DMS53 treated with DMSO at 0.1 percent for 48 hours (cell line): ENCODE data around the gene KLC1.
"Not testable (repeated sequence)": the region's sequence is repeated elsewhere in the genome, so short reads cannot be mapped to it uniquely, and the experiment has no call there.

Experiments used
- DNase-seq: peaks from one replicate; lab custom pipeline; 2025; ENCODE audit not compliant: unreplicated experiment; lab: John Stamatoyannopoulos, UW

The KLC1 gene

DNA sequence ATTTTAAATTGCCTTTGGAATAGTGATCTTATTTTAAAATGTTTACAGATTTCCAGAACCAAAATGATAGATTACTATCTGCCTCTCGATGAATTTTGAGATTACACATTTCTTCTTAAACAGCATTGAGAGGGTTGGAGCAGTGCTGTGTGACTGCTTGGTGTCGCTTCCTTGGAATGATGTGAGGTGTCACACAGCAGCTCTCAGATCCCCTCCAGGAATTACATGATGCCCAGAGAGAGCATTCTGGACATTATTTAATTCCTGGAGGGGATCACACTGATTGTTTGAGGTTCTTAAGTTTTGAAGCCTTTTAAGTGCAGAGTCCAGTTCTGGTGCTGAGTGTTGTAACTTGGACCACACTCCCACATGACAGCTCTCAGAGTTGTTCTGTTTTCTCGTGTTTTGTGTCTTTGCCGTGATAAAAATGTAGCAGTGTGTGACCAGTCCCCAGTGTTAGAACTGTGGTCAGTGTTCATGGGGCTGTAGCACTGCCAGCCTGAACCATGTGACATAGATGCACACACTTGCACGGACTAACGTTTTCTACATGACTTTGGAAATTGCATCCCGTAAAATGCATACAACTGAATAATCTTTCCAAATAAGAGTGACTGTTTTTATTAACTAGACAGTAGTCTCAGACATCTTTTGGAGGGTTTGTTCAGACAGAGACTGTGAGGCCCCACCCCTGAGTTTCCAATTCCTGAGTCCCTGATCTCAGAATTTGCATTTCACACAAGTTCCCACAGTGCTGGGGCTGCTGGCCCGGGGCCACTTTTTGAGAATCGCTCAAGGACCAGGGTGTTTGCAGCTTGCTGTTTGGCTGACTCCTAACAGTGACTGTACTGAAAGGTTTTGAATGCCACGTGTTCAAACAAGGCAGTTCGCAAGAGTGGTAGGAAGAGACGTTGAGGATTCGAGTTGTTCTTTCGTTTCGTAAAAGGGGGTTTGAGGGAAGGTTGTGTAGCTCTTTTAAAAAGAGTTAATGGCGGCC is 60.2 kb downstream of the KLC1 start:
- no peak for DNase-seq

DNA sequence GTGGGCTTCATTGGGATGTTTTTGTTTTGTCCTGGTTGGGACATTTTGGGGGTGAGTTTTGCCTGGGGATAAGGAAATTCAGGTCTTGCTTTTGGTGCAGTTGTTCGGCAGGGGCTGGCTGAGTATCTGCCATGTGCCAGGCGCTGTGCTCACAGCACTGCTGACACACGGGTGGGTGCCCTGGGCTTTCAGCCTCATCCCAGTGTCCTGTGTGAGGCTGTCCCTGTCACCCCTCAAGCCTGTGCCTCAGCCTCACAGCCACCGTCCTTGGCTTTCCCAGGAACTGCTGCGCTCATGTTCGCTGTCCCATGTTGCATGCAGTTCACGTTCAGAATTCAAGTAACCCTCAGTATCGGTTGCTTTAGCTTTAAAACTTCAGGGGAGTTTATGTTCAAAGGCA is 61.3 kb downstream of the KLC1 start:
- DNase-seq: no peak

DNA sequence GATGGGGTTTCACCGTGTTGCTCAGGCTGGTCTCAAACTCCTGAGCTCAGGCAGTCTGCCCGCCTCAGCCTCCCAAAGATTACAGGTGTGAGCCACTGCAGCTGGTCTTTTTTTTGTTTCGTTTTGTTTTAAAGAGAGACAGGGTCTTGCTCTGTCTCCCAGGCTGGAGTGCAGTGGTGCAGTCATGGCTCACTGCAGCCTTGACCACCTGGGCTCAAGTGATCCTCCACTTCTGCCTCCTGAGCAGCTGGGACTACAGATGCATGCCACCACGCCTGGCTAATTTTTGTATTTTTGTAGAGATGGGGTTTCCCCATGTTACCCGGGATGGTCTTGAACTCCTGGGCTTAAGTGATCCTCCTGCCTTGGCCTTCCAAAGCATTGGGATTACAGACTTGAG is 62.6 kb downstream of the KLC1 start:
- not testable (repeated sequence) for DNase-seq

DNA sequence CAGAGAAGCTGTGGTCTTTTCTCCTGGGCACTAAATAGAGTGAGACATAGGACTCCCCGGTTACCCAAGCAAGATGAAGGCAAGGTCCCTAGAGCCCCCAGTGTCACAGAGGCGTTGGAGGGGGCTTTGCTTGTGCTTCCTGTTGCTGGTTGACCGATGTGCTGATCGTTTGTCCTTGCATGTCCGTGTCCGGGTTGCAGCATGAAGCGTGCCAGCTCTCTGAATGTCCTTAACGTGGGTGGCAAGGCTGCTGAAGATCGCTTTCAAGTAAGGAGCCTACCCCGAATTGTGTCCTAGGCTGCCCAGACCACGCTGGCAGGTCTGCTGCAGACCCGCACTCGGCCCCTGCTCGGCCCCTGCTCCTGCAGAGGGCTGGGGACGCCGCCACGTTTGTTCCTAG is 63.1 kb downstream of the KLC1 start:
- no peak for DNase-seq

DNA sequence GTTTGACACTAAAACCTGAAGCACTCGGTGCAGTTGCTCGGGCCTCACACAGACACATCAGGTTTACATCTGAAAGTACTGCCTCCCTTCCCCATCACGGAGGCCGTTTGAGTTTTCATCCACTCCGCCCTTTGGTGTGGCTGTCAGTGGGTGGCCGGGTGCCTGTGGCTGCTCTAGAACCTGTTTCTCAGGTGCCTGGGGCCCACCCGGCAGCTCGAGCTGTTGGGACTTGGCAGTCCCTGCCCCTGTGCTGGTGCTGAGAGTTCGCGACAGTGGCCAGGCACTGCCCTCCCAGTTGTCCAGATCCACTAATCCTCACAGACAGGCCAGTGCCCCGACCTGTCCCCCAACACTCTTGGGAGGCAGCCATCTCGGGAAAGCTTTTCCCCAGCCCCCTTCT is 63.9 kb downstream of the KLC1 start:
- no peak for DNase-seq

DNA sequence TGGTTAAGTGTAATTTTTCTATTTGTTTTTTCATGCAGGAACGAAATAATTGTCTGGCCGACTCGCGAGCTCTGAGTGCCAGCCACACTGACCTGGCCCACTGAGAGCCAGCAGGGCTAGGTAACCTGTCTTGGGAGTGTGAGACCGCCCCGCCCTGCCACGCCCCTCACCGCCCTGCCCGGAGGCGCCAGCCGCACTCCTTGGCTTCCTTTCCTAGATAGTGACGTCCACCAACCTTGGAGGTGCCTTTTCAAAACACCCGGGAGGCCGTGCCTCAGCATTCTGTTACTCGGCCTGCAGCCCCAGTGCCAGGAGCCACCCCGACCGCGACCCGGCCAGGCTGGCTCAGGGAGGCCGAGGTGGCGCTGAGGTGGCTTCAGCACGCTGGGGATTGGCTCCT is 64.5 kb downstream of the KLC1 start:
- no peak for DNase-seq

DNA sequence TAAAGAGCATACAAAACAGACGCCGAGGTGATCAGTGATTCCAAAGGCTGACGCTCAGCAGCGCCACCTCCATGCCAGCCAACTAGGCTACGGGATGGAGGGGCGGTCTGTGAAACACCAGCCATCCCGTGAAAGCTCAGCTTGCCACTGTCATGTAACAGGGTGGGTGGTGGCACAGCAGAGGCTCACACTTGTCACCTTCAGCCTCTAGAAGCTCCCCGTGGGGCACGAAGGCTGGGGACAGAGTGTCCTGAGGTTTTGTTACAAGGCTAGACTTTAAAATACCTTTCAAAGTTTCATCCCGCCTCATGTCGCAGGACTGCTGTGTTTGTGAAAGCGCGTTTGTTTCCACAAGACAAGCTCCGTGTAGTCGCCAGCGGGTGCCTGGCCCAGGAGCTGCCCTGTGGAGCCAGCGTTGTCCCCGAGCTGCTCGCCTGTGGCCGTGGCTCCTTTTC is 65.6 kb downstream of the KLC1 start:
- no peak for DNase-seq

DNA sequence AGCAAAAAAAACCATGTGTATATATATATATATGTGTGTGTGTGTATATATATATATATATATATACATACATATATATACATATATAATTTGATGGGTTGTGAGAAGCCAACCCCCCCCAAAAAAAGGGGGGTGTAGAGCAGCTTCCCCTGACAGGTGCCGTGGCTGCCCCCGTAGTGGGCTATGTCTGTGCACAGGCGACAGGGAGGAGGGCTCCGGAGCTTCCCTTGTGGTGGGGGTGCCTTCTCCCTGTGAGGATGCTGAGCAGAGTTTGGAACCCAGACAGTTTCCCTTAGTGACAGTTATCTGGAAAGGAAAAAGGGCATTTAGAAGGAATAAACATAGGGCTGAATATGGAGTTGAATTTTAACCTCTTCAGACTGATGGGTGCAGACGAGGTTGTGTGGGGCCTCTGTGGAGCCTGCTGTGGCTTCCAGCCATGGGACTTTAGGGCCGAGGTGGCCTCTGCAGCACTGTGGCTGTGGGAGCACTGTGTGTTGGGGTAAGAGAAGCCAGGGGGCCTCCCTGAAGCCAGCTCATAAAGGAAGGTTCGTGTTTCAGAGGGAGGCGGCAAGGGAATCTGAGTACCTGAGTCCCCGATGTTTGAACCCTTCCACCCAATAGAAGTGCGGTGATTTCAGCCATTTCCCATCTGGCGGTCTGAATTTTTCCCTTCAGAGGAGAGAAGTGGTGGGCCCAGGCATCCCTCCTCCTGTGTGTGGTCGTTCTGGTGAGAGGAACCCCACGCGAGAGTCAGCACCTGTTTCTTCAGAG is 66.5 kb downstream of the KLC1 start:
- DNase-seq: no peak

DNA sequence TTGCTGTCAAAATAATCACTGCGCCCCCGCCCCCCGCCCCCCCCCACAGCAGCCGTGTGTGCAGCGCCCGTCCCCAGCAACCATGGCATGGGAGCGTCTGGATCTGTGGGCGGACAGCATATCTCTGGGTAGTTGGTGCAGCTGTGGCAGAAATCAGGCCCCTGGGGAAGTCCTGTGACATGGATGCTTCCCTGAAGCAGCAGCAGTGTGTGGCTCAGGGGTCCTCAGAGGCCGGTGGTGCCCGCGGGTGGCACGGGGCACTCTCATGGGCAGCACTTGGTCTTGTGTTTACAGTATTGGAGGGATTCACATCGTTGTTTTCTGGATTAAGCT is 67.0 kb downstream of the KLC1 start:
- DNase-seq: no peak

DNA sequence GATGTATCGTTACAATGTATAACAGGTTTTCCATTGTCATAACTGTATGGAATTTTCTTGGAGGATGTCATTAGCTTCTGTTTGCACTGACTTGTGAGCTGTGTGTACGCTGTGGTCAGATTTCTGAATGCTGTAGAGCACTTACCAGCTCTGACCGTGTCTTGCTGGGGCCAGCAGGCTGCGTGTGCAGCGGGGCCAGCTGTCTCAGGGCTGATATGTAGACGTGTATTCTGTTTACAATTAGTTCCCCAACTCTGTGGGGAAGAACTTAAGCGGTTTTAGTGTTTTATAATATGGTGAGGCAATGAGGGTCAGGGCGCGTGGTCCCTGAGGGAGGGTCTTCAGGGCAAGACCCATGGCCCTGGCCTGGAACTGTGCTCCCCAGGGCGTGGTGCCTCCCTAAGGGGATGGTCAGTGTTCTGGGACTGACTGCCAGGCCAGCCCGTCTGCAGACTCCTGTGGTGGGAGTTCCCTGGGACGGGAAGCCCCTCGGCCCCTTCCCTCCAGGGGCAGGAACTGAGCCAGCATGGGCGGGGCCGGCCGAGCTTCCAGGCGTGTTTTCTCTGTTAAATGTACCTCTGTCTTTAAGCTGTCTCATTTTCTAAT is 67.6 kb downstream of the KLC1 start:
- DNase-seq: no peak

DNA sequence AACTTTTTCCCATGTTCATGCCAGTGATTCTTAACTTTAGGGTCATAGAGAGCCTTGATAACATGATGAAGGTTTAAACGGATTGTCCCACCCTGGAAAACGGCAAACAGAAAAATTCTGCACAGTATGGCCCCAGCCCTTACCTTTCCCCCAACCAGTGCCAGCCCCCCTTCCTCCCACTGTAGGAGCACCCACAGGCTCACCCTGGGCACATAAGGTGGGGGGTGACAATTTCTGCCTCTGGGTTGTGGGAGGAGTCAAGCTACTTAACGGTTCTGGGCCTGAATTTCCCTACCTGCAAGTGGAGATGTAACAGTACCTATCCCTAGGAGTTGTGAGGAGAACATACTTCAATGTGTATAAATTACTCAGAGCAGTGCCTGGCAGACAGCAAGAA is 68.2 kb downstream of the KLC1 start:
- no peak for DNase-seq

DNA sequence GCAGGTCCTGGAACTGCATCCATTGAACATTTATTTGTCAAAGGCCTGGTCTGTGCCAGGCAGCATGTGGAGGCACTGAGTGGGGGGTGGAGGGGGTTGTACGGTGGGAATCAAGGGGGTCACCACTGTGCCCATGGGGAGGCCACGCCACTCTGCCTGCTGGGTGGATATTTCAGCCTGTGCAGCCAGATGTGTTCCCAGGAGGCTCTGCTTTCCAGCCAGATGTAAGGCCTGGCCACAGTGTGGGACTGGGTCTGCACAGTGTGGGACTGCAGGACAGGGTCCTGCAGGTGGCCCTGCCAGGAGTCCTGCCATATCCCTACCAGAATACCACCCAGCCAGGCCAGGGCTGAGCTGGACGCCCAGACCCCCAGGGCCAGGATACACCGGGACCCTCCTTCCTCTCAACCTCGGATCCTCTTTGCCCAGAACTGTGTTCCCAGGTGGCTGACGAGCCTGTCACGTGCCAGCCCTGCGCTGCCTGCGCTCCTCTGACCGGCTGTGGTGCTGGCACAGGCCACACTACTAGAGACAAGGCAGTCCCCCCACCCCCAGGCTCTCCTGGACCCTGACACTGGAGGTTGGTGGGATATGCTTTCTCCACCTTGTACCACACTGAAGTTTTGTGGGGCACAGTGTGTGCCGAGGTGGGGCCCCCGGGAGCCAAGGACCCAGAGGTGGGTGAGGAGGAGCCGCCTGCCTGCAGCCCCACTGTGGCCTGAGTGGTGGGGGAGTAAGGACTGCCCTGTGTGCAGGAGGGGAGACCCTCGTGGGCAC is 68.8 kb downstream of the KLC1 start:
- no peak for DNase-seq

DNA sequence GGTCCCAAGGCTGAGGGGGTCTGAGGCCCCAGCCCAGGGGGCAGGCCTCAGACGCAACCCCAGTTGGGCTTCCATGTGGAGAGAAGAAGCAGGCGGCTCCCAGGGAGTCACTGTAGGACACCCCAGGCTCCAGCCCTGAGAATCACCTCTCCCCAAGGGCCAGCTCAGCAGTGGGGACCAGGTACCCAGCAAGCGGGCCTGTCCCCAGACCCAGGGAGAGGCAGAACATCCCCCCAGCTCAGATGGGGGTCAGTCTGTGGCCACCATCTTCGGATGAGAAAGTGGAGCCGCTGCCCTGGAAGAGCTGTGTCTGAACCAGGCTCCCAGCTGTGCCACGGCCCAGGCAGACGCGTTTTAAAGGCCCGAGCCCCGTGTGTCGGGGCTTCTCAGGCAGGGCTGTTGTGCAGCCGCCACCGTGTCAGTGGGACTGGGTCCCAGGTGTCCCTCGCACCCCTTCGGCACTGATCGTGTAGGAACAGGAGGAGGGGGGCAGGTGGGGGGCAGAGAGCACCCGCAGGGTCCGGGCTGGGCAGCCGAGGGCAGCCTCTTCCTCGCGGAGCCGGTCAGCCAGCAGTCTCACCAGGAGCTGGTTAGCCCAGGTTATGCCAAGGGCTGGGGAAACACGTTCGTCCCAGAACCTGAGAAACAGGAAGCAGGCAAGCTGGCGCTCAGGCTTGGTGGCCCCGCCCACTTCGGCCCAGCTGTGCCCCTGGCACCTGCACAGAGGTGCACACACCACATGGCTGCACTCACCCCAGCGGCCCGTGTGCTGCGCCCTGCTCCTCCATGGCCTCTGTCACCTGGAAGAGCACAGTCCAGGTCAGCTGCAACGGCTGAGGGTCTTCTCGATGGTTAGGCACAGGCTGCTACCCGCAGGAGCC is 69.6 kb downstream of the KLC1 start:
- DNase-seq: peak; percentile 56

DNA sequence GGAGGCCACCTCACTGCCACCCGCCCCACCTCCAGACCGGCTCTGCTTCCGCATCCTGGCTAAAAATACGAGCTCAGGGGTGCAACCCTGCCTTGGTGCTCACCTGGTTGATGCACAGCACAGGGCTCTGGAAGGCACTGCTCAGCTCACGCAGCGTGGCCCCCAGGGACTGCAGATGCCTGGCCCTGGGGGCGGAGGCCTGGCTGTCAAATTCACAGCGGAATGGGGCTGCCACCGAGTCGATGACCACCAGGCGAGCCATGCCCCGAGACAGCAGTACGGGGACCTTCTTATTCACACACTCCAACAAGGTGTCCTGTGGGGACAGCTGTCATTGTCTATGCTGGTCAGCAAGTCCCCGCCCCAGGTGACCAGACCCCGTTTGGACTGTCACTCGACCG is 70.2 kb downstream of the KLC1 start:
- no peak for DNase-seq

DNA sequence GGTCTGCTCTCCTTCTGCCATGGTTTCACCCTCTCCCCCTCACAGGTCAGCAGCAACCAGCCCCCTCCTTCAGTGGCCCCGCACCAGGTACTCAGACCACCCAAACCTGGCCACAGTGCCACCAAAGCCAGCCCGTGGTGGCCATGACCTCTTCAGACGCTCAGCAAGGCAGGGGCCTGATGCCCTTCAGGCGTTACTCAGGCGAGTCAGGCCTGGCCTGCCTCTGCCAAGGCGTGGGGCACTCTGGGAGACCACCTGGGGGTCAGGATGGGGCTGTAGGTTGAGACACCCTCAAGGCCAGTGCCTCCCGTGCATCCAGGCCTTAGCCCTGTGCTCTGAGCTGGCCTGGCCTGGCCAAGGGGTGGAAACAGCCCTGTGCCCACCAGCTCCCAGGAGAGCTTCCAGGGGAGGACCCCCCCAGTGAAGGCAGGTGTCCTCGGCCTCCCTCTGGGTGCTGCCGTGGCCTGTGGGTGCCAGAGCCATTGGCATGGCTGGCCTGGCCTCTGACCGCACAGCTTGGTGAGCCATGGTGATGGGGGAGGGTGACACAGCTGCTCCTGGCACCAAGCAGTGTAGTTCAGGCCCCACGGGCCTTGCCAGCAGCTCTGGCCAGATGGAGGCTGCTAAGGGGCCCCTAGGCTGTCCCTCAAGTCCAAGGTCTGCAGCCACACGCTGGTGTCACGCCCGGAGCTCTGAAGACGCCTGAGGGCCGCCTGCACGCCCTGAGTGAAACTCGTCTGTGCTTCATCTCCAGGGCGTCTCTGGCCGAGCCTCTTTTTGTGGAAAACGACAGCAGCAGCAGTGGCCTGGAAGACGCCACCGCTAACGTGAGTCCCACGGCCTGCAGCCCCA is 71.1 kb downstream of the KLC1 start:
- no peak for DNase-seq

DNA sequence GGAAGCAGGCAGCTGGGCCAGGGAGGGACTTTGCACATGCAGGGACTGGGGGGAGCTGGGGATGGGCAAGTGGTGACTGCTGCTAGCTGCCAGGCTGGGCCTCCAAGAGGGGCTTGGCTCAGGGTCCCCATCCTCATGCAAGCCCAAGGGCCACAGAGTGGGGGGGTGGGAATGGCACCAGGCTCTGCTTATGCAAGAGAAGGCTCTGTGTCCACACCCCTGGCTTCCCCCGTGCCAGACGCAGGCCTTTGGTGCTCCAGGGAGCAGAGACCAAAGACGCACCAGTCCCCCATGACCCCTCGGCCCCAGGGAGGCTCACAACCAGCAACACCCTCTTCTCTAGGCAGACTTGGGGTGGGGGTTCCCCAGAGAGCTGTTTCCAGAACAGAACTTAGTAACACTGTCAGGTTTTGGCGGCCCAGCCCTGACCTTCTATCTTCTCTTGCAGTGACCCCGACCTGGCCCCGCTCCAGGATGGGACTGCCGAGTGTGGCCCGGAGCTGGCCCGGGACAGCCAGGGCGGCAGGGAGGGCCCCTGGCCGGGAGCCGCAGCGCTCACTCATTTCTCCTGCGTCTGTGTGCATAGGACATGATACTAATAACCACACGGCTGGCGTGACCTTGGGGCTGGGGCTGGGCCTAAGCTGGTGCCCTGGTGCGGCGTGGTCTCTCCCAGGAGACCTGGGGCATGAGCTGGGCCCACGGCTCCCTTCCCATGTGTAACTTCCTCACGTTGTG is 71.9 kb downstream of the KLC1 start:
- DNase-seq: no peak

DNA sequence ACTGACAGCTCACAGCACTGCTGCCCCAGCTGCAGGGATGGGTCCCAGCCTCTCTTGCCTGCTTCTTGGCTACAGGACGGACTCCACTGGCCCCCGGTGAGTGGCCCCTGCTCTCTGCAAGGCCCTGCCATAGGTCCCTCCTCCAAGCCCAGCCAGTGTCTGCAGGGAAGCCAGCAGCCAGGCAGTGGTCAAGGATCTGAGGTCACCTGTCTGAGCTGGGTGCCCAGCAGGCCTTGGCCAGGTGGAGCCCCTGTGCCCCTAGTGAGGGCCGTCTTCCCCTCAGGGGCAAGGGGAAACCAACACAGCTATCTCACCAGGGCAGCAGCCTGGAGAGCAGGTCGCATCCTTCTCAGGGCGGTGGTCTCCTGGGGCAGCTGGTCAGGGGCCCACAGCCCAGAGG is 73.1 kb downstream of the KLC1 start:
- no peak for DNase-seq
